ENCODE measurements around the gene PTPA. TPM values are rescaled to one million over a fixed set of nuclear protein-coding genes. Genes with fewer than 3 reads are reported as not detected.

Gene PTPA
- total and polyA plus RNA-seq, 2 donors (not counting 1 experiment from before 2014, with no cell fraction given) = 35.0 to 73.9 TPM

GRCh38 chr9:129197978-129198318 lies 86.7 kb downstream of the PTPA start:
- TF ChIP-seq EZH2 (IDR thresholded peaks at IDR 0.05; ENCODE audit: borderline replicate concordance, insufficient read depth, low read depth, low read length, poor library complexity, severe bottlenecking) (no peak), CTCF (IDR thresholded peaks at IDR 0.05) (no peak)
- Histone ChIP-seq H4K20me1 (ENCODE audit: control insufficient read depth, insufficient read depth, low read length, poor library complexity, severe bottlenecking) (no peaks in the 10 kb centered on the region), H3K79me2 (ENCODE audit: control insufficient read depth, insufficient read depth, low read length) (no peaks in the 10 kb centered on the region), H3K36me3 (replicated peaks in 1 of 2; ENCODE audit: control extremely low read depth in 1 of 2, control insufficient read depth in 1 of 2, extremely low read depth in 1 of 2, insufficient read depth in 2 of 2, low read length in 1 of 2) (no peaks in the 10 kb centered on the region), H3K27me3 (replicated peaks in 1 of 4; ENCODE audit: control extremely low read depth in 1 of 4, control insufficient read depth in 3 of 4, insufficient read depth in 4 of 4, low read length in 3 of 4) (peaks cover 0 to 40% (median 10%) of the 10 kb centered on the region in 4 experiments), H3K4me2 (replicated peaks; ENCODE audit: low read depth, low read length, poor library complexity, severe bottlenecking) (no peak overlapping the region), H2AFZ (ENCODE audit: insufficient read depth, low read depth, low read length, poor library complexity, severe bottlenecking) (no peak overlapping the region), H3K4me3 (ENCODE audit: control extremely low read depth in 1 of 5, extremely low read depth in 1 of 5, insufficient read depth in 1 of 5, low read depth in 2 of 5, low read length in 4 of 5) (no peak overlapping the region), H3K9me3 (ENCODE audit: control extremely low read depth in 1 of 3, control insufficient read depth in 2 of 3, insufficient read depth in 1 of 3, low read length in 2 of 3) (peaks cover 0 to 22% (median 0%) of the 10 kb centered on the region in 3 donors), H3K4me1 (ENCODE audit: control insufficient read depth in 2 of 2, insufficient read depth in 2 of 2, low read length in 2 of 2) (peaks cover 0 to 4% of the 10 kb centered on the region in 2 donors), H3K9ac (ENCODE audit: low read length) (no peak overlapping the region), H3K27ac (ENCODE audit: low read length in 2 of 2) (no peak overlapping the region)
- ChIA-PET CTCF (no interaction called here), POLR2A (no interaction called here)
- Mint-ChIP-seq H3K4me1 (peaks cover 3% of the 10 kb centered on the region), H3K27ac (no peak overlapping the region), H3K27me3 (peaks cover 21% of the 10 kb centered on the region), H3K4me3 (no peak overlapping the region), H3K9me3 (ENCODE audit: insufficient read depth) (no peaks in the 10 kb centered on the region)
- 66% methylated on average over 8 of the region's 8 CpGs for WGBS (ENCODE audit: insufficient coverage)
- no peak for DNase-seq
- intact Hi-C loops (cut with micrococcal nuclease) = no loop called here
- no peak for ATAC-seq (ENCODE audit: low read depth)

Other genes starting within 250 kb of the PTPA start
- 6.4 and 7.0 TPM in 2 replicates for gene KYAT1, start 229.5 kb upstream of the PTPA start, total RNA-seq
- 13.4 and 16.2 TPM in 2 replicates for gene KYAT1, start 229.5 kb upstream of the PTPA start, polyA plus RNA-seq
- 14.5 and 15.1 TPM in 2 replicates for gene LRRC8A, start 229.3 kb upstream of the PTPA start, total RNA-seq
- gene LRRC8A, start 229.3 kb upstream of the PTPA start, polyA plus RNA-seq = 13.1 and 23.1 TPM in 2 replicates
- gene PHYHD1, start 190.4 kb upstream of the PTPA start, total RNA-seq = 0.96 and 1.5 TPM in 2 replicates
- gene PHYHD1, start 190.4 kb upstream of the PTPA start, polyA plus RNA-seq = 2.0 and 4.4 TPM in 2 replicates
- gene DOLK, start 163.8 kb upstream of the PTPA start, total RNA-seq = 11.1 and 12.2 TPM in 2 replicates
- gene DOLK, start 163.8 kb upstream of the PTPA start, polyA plus RNA-seq = 1.9 and 3.0 TPM in 2 replicates
- 83.6 and 93.2 TPM in 2 replicates for gene NUP188, start 163.7 kb upstream of the PTPA start, total RNA-seq
- gene NUP188, start 163.7 kb upstream of the PTPA start, polyA plus RNA-seq = 42.8 and 47.7 TPM in 2 replicates
- gene SH3GLB2, start 83.1 kb upstream of the PTPA start, total RNA-seq = 110 and 111 TPM in 2 replicates
- gene SH3GLB2, start 83.1 kb upstream of the PTPA start, polyA plus RNA-seq = 174 and 176 TPM in 2 replicates
- 71.6 and 78.1 TPM in 2 replicates for gene MIGA2, start 74.8 kb upstream of the PTPA start, total RNA-seq
- 62.1 and 85.3 TPM in 2 replicates for gene MIGA2, start 74.8 kb upstream of the PTPA start, polyA plus RNA-seq
- 4.7 and 7.1 TPM in 2 replicates for gene DOLPP1, start 30.3 kb upstream of the PTPA start, total RNA-seq
- 7.9 and 8.6 TPM in 2 replicates for gene DOLPP1, start 30.3 kb upstream of the PTPA start, polyA plus RNA-seq
- 11.8 and 14.1 TPM in 2 replicates for gene CRAT, start 622 bp upstream of the PTPA start, total RNA-seq
- 8.0 and 9.0 TPM in 2 replicates for gene CRAT, start 622 bp upstream of the PTPA start, polyA plus RNA-seq
- gene IER5L, start 66.8 kb downstream of the PTPA start, total RNA-seq = 12.9 and 13.2 TPM in 2 replicates
- gene IER5L, start 66.8 kb downstream of the PTPA start, polyA plus RNA-seq = 1.3 and 1.5 TPM in 2 replicates